ENCODE measurements around the gene TMEM40.
A peak's percentile ranks its signal among the peaks of the same experiment; 100 is the strongest.

TMEM40 gene

GRCh38 chr3:12737319-12737718 is 21.7 kb downstream of the TMEM40 start:
- H3K79me1 ChIP-seq (ENCODE audit: low read length) = no peaks in the 10 kb centered on the region
- no peak overlapping the region for H3K14ac ChIP-seq (ENCODE audit: low read length)
- H3K36me3 ChIP-seq (ENCODE audit: control insufficient read depth in 1 of 2, insufficient read depth in 2 of 2, low read length in 2 of 2) = no peaks in the 10 kb centered on the region
- H3K9me3 ChIP-seq (ENCODE audit: insufficient read depth, low read depth, low read length) = peaks cover 2% of the 10 kb centered on the region
- no peak overlapping the region for H4K8ac ChIP-seq (ENCODE audit: low read depth, low read length)
- no peak overlapping the region for H3K4ac ChIP-seq (ENCODE audit: low read depth, low read length)
- H3K4me1 ChIP-seq (ENCODE audit: control insufficient read depth in 1 of 2, insufficient read depth in 2 of 2, low read length in 2 of 2) = peaks cover 3 to 4% of the 10 kb centered on the region in 2 experiments
- no peaks in the 10 kb centered on the region for H3K79me2 ChIP-seq (ENCODE audit: control insufficient read depth, insufficient read depth, low read length, poor library complexity)
- H4K91ac ChIP-seq (ENCODE audit: low read depth, low read length) = no peak overlapping the region
- H3K27ac ChIP-seq (ENCODE audit: low read depth, low read length) = no peak overlapping the region
- no peak overlapping the region for H2BK5ac ChIP-seq (ENCODE audit: low read depth, low read length, poor library complexity)
- H3K23ac ChIP-seq (ENCODE audit: low read length) = no peak overlapping the region
- H2AK5ac ChIP-seq (ENCODE audit: low read length) = no peak overlapping the region
- no peak overlapping the region for H3K4me2 ChIP-seq (ENCODE audit: low read length)
- peak in 1 of 2 donors; percentile 60 for DNase-seq
- H2AFZ ChIP-seq (ENCODE audit: insufficient read depth, low read length, poor library complexity) = no peak overlapping the region
- no CpG with 5 or more reads among the region's 2 CpGs for WGBS (ENCODE audit: extremely low coverage, insufficient coverage, insufficient read length)
- no peaks in the 10 kb centered on the region for H3K27me3 ChIP-seq (ENCODE audit: insufficient read depth, low read length)
- no peak overlapping the region for H2BK120ac ChIP-seq (ENCODE audit: insufficient read depth, low read length, poor library complexity)
- H3K4me3 ChIP-seq (ENCODE audit: low read depth, low read length) = no peak overlapping the region
- no peak overlapping the region for H3K18ac ChIP-seq (ENCODE audit: low read length)
- H4K12ac ChIP-seq (ENCODE audit: low read depth, low read length) = no peak overlapping the region
- H2BK12ac ChIP-seq (ENCODE audit: low read length) = no peak overlapping the region
- no peak overlapping the region for H3K9ac ChIP-seq (ENCODE audit: low read length)

GRCh38 chr3:12734960-12735359 is 24.1 kb downstream of the TMEM40 start:
- no peak overlapping the region for H4K8ac ChIP-seq (ENCODE audit: low read depth, low read length)
- no peak overlapping the region for H2BK5ac ChIP-seq (ENCODE audit: low read depth, low read length, poor library complexity)
- H3K4ac ChIP-seq (ENCODE audit: low read depth, low read length) = no peak overlapping the region
- no peak overlapping the region for H2AFZ ChIP-seq (ENCODE audit: insufficient read depth, low read length, poor library complexity)
- WGBS (ENCODE audit: extremely low coverage, insufficient coverage, insufficient read length) = no CpG with 5 or more reads among the region's 4 CpGs
- H3K79me1 ChIP-seq (ENCODE audit: low read length) = no peaks in the 10 kb centered on the region
- no peak overlapping the region for H3K18ac ChIP-seq (ENCODE audit: low read length)
- no peaks in the 10 kb centered on the region for H3K79me2 ChIP-seq (ENCODE audit: control insufficient read depth, insufficient read depth, low read length, poor library complexity)
- H3K4me3 ChIP-seq (ENCODE audit: low read depth, low read length) = no peak overlapping the region
- H3K27ac ChIP-seq (ENCODE audit: low read depth, low read length) = no peak overlapping the region
- H2AK5ac ChIP-seq (ENCODE audit: low read length) = no peak overlapping the region
- H3K9me3 ChIP-seq (ENCODE audit: insufficient read depth, low read depth, low read length) = peaks cover 2% of the 10 kb centered on the region
- H4K91ac ChIP-seq (ENCODE audit: low read depth, low read length) = no peak overlapping the region
- no peak overlapping the region for H3K14ac ChIP-seq (ENCODE audit: low read length)
- no peaks in the 10 kb centered on the region for H3K36me3 ChIP-seq (ENCODE audit: control insufficient read depth in 1 of 2, insufficient read depth in 2 of 2, low read length in 2 of 2)
- no peak overlapping the region for H3K23ac ChIP-seq (ENCODE audit: low read length)
- H2BK12ac ChIP-seq (ENCODE audit: low read length) = no peak overlapping the region
- H4K12ac ChIP-seq (ENCODE audit: low read depth, low read length) = no peak overlapping the region
- H3K4me2 ChIP-seq (ENCODE audit: low read length) = no peak overlapping the region
- H3K4me1 ChIP-seq (ENCODE audit: control insufficient read depth in 1 of 2, insufficient read depth in 2 of 2, low read length in 2 of 2) = no peaks in the 10 kb centered on the region
- no peak for DNase-seq
- no peak overlapping the region for H2BK120ac ChIP-seq (ENCODE audit: insufficient read depth, low read length, poor library complexity)
- H3K9ac ChIP-seq (ENCODE audit: low read length) = no peak overlapping the region
- no peaks in the 10 kb centered on the region for H3K27me3 ChIP-seq (ENCODE audit: insufficient read depth, low read length)

GRCh38 chr3:12733566-12733965 is 25.5 kb downstream of the TMEM40 start:
- Histone ChIP-seq H3K79me2 (ENCODE audit: control insufficient read depth, insufficient read depth, low read length, poor library complexity) (no peaks in the 10 kb centered on the region), H3K4ac (ENCODE audit: low read depth, low read length) (no peak overlapping the region), H2BK120ac (ENCODE audit: insufficient read depth, low read length, poor library complexity) (no peak overlapping the region), H3K36me3 (ENCODE audit: control insufficient read depth in 1 of 2, insufficient read depth in 2 of 2, low read length in 2 of 2) (no peaks in the 10 kb centered on the region), H2AFZ (ENCODE audit: insufficient read depth, low read length, poor library complexity) (no peak overlapping the region), H2AK5ac (ENCODE audit: low read length) (no peak overlapping the region), H3K27ac (ENCODE audit: low read depth, low read length) (no peak overlapping the region), H3K4me2 (ENCODE audit: low read length) (no peak overlapping the region), H4K8ac (ENCODE audit: low read depth, low read length) (no peak overlapping the region), H3K4me1 (ENCODE audit: control insufficient read depth in 1 of 2, insufficient read depth in 2 of 2, low read length in 2 of 2) (no peaks in the 10 kb centered on the region), H2BK5ac (ENCODE audit: low read depth, low read length, poor library complexity) (no peak overlapping the region), H4K12ac (ENCODE audit: low read depth, low read length) (no peak overlapping the region), H3K18ac (ENCODE audit: low read length) (no peak overlapping the region), H3K9me3 (ENCODE audit: insufficient read depth, low read depth, low read length) (peaks cover 4% of the 10 kb centered on the region), H3K79me1 (ENCODE audit: low read length) (no peaks in the 10 kb centered on the region), H2BK12ac (ENCODE audit: low read length) (no peak overlapping the region), H3K23ac (ENCODE audit: low read length) (no peak overlapping the region), H3K9ac (ENCODE audit: low read length) (no peak overlapping the region), H3K27me3 (ENCODE audit: insufficient read depth, low read length) (no peaks in the 10 kb centered on the region), H3K14ac (ENCODE audit: low read length) (no peak overlapping the region), H4K91ac (ENCODE audit: low read depth, low read length) (no peak overlapping the region), H3K4me3 (ENCODE audit: low read depth, low read length) (no peak overlapping the region)
- DNase-seq = no peak
- no CpG with 5 or more reads among the region's 3 CpGs for WGBS (ENCODE audit: extremely low coverage, insufficient coverage, insufficient read length)

DNA sequence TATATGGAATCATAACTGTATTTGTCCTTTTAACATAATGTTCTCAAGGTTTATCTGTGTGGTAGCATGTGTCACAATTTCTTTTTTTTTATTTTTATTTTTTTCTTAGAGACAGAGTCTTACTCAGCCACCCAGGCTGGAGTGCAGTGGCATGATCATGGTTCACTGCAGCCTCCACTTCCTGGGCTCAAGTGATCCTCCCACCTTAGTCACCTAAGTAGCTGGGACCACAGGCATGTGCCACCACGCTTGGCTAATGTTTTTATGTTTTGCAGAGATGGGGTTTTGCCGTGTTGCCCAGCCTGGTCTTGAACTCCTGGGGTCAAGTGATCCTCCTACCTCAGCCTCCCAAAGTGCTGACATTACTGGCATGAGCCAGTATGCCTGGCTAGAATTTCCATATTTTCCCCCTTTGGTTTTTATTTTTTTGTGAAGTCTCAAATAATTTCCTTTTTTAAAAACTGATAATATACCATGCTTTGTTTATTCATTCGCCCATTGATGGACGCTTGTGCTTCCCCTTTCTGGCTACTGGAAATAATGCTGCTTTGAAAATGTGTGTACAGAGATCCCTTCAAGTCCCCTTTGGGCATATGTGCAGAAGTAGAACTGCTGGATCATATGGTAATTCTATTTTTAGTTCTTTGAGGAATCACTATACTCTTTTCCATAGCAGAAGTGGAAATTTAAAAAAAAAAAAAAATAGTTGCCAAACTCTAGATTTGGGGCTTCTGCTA is 28.4 kb downstream of the TMEM40 start:
- Histone ChIP-seq H2AFZ (ENCODE audit: insufficient read depth, low read length, poor library complexity) (no peak overlapping the region), H2AK5ac (ENCODE audit: low read length) (no peak overlapping the region), H3K27me3 (ENCODE audit: insufficient read depth, low read length) (no peaks in the 10 kb centered on the region), H2BK120ac (ENCODE audit: insufficient read depth, low read length, poor library complexity) (no peak overlapping the region), H3K18ac (ENCODE audit: low read length) (no peak overlapping the region), H3K27ac (ENCODE audit: low read depth, low read length) (no peak overlapping the region), H3K4me3 (ENCODE audit: low read depth, low read length) (no peak overlapping the region), H3K36me3 (ENCODE audit: control insufficient read depth in 1 of 2, insufficient read depth in 2 of 2, low read length in 2 of 2) (no peaks in the 10 kb centered on the region), H2BK5ac (ENCODE audit: low read depth, low read length, poor library complexity) (no peak overlapping the region), H3K14ac (ENCODE audit: low read length) (no peak overlapping the region), H3K79me1 (ENCODE audit: low read length) (no peaks in the 10 kb centered on the region), H3K9me3 (ENCODE audit: insufficient read depth, low read depth, low read length) (peaks cover 4% of the 10 kb centered on the region), H3K4me2 (ENCODE audit: low read length) (no peak overlapping the region), H4K8ac (ENCODE audit: low read depth, low read length) (no peak overlapping the region), H3K79me2 (ENCODE audit: control insufficient read depth, insufficient read depth, low read length, poor library complexity) (no peaks in the 10 kb centered on the region), H2BK12ac (ENCODE audit: low read length) (no peak overlapping the region), H3K9ac (ENCODE audit: low read length) (no peak overlapping the region), H3K4me1 (ENCODE audit: control insufficient read depth in 1 of 2, insufficient read depth in 2 of 2, low read length in 2 of 2) (no peaks in the 10 kb centered on the region), H3K4ac (ENCODE audit: low read depth, low read length) (no peak overlapping the region), H4K91ac (ENCODE audit: low read depth, low read length) (no peak overlapping the region), H3K23ac (ENCODE audit: low read length) (no peak overlapping the region), H4K12ac (ENCODE audit: low read depth, low read length) (no peak overlapping the region)
- WGBS (ENCODE audit: extremely low coverage, insufficient coverage, insufficient read length) = no CpG with 5 or more reads among the region's 4 CpGs
- DNase-seq = peak in 1 of 2 donors; percentile 17
